Psoas muscle (tissue), 8 donors: ENCODE results near the gene GLIPR2. TPM values are rescaled to one million over a fixed set of nuclear protein-coding genes. Genes with fewer than 3 reads are reported as not detected.

ENCODE experiments used
- ATAC-seq, 4 donors: fragments of 200-7000 bp; cut with Tn5 transposase; one replicate each; pipeline ENCODE4 v1.9.1; 2020; ENCODE audit warnings: moderate library complexity in 3 of 4, mild to moderate bottlenecking in 2 of 4
- DNase-seq, 2 donors: peaks; one replicate each; pipeline ENCODE4 v3.0.0-alpha.2; 2020
- H3K27ac ChIP-seq: fragments of 200-600 bp; one replicate; pipeline ENCODE4 v1.8.0; 2022
- H3K27me3 ChIP-seq, 3 donors: fragments of 200-600 bp in 1 of 3; one replicate each; pipeline versions ENCODE4 v1.6.1 to v1.8.0; 2013 to 2022; ENCODE audit warnings: low read length in 2 of 3, mild to moderate bottlenecking in 2 of 3, moderate library complexity in 1 of 3; ENCODE audit not compliant: insufficient read depth in 3 of 3
- H3K36me3 ChIP-seq, 2 donors: fragments of 200-600 bp in 1 of 2; one replicate each; pipeline versions ENCODE4 v1.6.1 to v1.8.0; 2013 to 2022; ENCODE audit warnings: low read depth in 1 of 2, mild to moderate bottlenecking in 1 of 2, moderate library complexity in 1 of 2; ENCODE audit not compliant: insufficient read depth in 1 of 2
- H3K4me1 ChIP-seq: fragments of 200-600 bp; one replicate; pipeline ENCODE4 v1.8.0; 2022
- H3K4me3 ChIP-seq: fragments of 200-600 bp; one replicate; pipeline ENCODE4 v1.8.0; 2022; ENCODE audit warnings: mild to moderate bottlenecking
- H3K9me3 ChIP-seq: fragments of 200-600 bp; one replicate; pipeline ENCODE4 v1.8.0; 2022
- WGBS, 3 donors: extraction: QIAGEN DNeasy Blood & Tissue Kit; methylation state at CpG; one replicate each; pipeline versions ENCODE4 v1.1.6 to v1.1.7; 2013; 5-methylcytosine and 5-hydroxymethylcytosine counted together
- intact Hi-C, 2 donors: fragments of 100-400 bp; cut with DNase I; formaldehyde crosslinking; loops; one replicate each; pipeline versions ENCODE4 v1.11.0 to v1.14.2; 2022
- polyA plus RNA-seq, 3 donors: library from polyadenylated mRNA; stranded (reverse); fragments of 200-250 nt; gene quantifications; one replicate each; pipeline ENCODE4 v1.2.3, GENCODE V29; 2013
- total RNA-seq, 4 donors: library from RNA; stranded (reverse); fragmentation: NEBNext Ultra II Directional in 2 of 4; extraction: Animal tissue kit (Norgen Biotek cat#: 25700) in 2 of 4; gene quantifications; one replicate each; pipeline versions ENCODE4 v1.2.1 to v1.2.4, GENCODE V29; 2021 to 2023
- TF ChIP-seq, protein P1 (sequence below): fragments of 200-600 bp; IDR thresholded peaks from one replicate; pipeline ENCODE4 v1.8.0; 2022; ENCODE audit warnings: antibody characterized with exemption
- donor health status: healthy with polysubstance abuse.
- donor health status: DM: no; HTN: no; CAD: no; lungs with moderate emphysema.
- donor health status: Bipolar disorder and iron deficiency.
- donor health status: healthy.
- donor health status: DM: yes; HTN: yes; CAD: no.
- donor health status: DM: no; HTN: no; CAD: no.
- donor health status: DM: no; HTN: no; CAD: no.
- donor health status: DM: yes; HTN: yes; CAD: no.

The GLIPR2 gene
- total and polyA plus RNA-seq, 7 donors, result 2.5 to 6.5 (median 3.6) TPM

DNA sequence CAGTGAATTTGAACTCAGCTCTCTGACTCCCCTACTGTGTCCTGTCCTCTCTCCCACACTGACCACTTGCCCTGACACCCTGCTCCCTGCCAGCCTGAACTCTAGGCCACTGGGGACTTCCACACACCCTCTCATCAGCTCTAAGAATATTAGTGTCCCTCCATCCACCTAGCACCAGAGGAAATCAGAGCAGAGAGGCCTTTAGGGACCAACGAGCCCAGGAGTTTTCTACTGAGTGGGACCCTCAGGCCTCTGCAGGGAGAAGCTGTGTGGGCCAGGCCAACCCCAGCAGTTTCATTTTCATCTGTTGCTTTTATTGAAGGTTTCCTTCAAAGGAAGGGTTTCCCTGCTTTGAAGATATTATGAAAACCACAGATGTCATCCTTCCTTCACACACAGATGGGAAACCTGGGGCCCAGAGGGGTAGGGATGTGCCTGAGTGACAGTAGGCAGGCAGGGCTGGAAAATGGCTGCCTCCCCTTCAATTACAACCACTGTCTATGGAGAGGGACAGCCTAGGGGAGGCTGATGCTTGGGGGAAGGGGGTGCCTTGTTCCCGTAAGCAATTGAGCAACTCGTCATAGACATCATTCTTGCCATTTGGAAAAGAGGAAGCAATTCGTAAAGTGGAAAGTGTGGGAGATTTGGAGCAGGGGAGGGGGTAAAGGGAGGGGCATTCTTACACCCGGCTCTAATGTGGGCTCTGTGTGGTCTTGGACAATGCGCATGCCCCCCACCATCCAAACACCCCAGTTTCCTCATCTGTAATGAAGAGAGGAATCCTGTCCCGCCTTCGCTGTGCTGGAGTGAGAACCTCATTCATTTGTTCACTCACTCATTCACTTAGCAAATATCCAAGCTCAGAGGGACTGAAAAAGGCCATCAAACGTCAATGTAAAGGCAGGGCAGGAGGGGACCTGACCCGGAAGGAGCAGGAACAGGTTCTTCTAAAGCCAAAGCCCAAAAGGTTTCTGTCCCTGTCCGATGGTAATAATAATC lies 3.9 kb downstream of the GLIPR2 start:
- no peak for DNase-seq
- ATAC-seq, result no peak

DNA sequence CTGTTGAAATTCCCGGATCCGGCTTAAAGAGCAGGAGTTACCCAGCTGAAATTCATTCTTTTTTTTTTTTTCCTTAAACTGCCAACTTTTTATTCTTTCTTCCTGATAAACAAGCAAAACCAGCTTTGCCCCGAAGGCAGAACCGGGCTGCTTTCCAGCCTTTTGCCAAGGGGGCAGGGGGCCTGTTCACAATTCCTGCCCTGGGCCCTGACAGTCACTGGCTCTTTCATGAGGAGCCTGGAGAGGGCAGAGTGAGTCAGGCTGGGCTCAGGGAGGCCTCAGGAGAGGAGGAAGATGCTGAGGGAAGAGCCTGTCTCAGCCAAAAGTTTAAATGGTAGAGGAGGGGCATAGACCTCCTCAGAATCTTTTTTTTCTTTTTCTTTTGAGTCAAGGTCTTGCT lies 4.8 kb downstream of the GLIPR2 start:
- DNase-seq (no peak), ATAC-seq (no peak)
- 37 to 47% (median 42%) methylated on average over 4 of the region's 4 CpGs for WGBS, 3 donors
- Histone ChIP-seq H3K4me3 (no peak overlapping the region), H3K4me1 (peaks cover 8% of the 10 kb centered on the region), H3K9me3 (no peaks in the 10 kb centered on the region), H3K36me3 (no peaks in the 10 kb centered on the region), H3K27me3 (peaks cover 0 to 23% (median 0%) of the 10 kb centered on the region in 3 donors), H3K27ac (no peak overlapping the region)
- TF ChIP-seq, protein P1, sequence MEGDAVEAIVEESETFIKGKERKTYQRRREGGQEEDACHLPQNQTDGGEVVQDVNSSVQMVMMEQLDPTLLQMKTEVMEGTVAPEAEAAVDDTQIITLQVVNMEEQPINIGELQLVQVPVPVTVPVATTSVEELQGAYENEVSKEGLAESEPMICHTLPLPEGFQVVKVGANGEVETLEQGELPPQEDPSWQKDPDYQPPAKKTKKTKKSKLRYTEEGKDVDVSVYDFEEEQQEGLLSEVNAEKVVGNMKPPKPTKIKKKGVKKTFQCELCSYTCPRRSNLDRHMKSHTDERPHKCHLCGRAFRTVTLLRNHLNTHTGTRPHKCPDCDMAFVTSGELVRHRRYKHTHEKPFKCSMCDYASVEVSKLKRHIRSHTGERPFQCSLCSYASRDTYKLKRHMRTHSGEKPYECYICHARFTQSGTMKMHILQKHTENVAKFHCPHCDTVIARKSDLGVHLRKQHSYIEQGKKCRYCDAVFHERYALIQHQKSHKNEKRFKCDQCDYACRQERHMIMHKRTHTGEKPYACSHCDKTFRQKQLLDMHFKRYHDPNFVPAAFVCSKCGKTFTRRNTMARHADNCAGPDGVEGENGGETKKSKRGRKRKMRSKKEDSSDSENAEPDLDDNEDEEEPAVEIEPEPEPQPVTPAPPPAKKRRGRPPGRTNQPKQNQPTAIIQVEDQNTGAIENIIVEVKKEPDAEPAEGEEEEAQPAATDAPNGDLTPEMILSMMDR, result no peak
- intact Hi-C loops, result no loop called here

More for the DNA sequence above, 3.9 kb downstream of the GLIPR2 start:
- intact Hi-C loops, result no loop called here
- Histone ChIP-seq H3K4me3 (no peak overlapping the region), H3K27ac (no peak overlapping the region), H3K4me1 (peaks cover 8% of the 10 kb centered on the region), H3K36me3 (no peaks in the 10 kb centered on the region), H3K9me3 (no peaks in the 10 kb centered on the region), H3K27me3 (peaks cover 0 to 30% (median 0%) of the 10 kb centered on the region in 3 donors)
- TF ChIP-seq, protein P1, result no peak
- WGBS, 3 donors, result 71 to 85% (median 76%) methylated on average over 11 of the region's 11 CpGs

DNA sequence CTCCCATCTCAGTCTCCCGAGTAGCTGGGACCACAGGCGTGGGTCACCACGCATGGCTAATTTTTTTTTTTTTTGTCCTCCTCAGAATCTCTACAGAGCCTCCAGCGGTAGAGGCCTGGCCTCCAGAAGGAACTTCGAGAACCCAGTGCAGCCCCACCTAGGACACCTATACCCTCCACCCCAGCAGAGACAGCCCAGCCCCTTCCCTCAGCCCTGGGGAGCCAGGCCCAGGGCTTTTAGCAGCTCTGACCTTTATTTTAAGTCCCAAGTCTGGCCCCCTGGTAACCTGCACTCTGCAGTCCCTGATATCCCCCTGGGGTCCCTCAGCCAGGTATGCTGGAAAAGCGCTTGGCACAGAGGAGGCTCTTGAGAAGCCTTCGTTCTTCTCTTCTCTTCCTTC lies 5.2 kb downstream of the GLIPR2 start:
- Histone ChIP-seq H3K27me3 (peaks cover 0 to 19% (median 0%) of the 10 kb centered on the region in 3 donors), H3K4me1 (peaks cover 8% of the 10 kb centered on the region), H3K27ac (no peak overlapping the region), H3K9me3 (no peaks in the 10 kb centered on the region), H3K4me3 (no peak overlapping the region), H3K36me3 (no peaks in the 10 kb centered on the region)
- DNase-seq (no peak), ATAC-seq (no peak)
- intact Hi-C loops, result no loop called here
- 82 to 85% (median 84%) methylated on average over 7 of the region's 7 CpGs for WGBS, 3 donors
- TF ChIP-seq, protein P1, result no peak

DNA sequence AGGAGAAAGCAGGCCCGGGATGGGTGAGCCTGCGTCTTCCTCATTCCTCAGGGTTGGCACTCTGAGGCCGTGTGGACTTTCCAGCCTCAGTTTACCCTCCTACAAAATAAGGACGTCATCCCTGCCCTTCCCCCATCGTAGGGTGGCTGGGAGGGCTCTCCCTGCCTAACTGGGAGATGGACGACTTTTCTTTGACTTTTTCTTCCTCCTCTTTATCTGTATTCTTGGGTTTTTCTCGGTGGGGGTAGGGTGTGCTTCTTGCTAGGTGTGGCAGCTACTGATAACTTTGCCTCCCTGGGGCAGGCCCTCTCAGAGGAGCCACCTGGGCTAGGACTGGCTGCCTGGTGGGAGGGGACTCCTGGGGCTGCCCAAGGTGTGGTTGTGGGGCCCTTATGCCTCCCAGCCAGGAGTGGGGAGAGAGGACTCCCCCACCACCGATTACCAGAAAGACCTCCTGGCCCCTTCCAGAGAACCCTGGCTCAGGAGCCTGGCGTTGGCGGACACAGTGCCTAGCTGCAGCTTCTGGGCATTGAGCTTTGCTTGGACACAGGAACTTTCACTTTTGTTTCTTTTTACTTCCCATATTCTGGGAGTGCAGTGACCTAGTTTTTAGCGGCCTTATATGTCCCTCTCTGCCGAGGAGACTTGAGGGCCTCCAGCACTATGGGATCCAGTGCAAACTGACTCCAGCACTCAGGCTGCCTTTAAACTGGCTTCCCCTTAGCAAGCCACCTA lies 6.1 kb downstream of the GLIPR2 start:
- intact Hi-C loops, result no loop called here
- TF ChIP-seq, protein P1, result no peak
- DNase-seq (no peak), ATAC-seq (peak in 1 of 4 donors; percentile 36)
- H3K4me1 ChIP-seq, result no peaks in the 10 kb centered on the region
- peaks cover 0 to 10% (median 0%) of the 10 kb centered on the region in 3 donors for H3K27me3 ChIP-seq
- no peaks in the 10 kb centered on the region for H3K36me3 ChIP-seq
- H3K4me3 ChIP-seq, result peak overlapping the region; percentile 16
- 51 to 58% (median 52%) methylated on average over 12 of the region's 12 CpGs for WGBS, 3 donors
- H3K9me3 ChIP-seq, result no peaks in the 10 kb centered on the region
- peak overlapping the region; percentile 41 for H3K27ac ChIP-seq
